GM12878 (cell line): ENCODE results near the gene MORN4. TPM values are rescaled to one million over a fixed set of nuclear protein-coding genes. Genes with fewer than 3 reads are reported as not detected.

ENCODE experiments used
- ATAC-seq: fragments of 200-7000 bp; cut with Tn5 transposase; 3 replicates; pipeline ENCODE4 v1.9.1; 2020; ENCODE audit warnings: mild to moderate bottlenecking, moderate library complexity
- BruUV-seq: library from RNA; stranded (reverse); fragments of 400-500 nt; replicated peaks from 2 replicates; lab custom pipeline; 2021; lab: Mats Ljungman, UMichigan
- CTCF ChIA-PET: fragments of 300-600 bp; sonication (Branson Sonifier 250); formaldehyde crosslinking; extraction: SDS; loops from one replicate; lab custom pipeline; 2021; ENCODE audit warnings: inconsistent platforms; lab: Yijun Ruan, JAX
- POLR2A ChIA-PET: fragments of 350-600 bp; formaldehyde crosslinking; extraction: SDS; loops from one replicate; lab custom pipeline; 2021; ENCODE audit warnings: inconsistent platforms; lab: Charles Lee
- RAD21 ChIA-PET: fragments of 300-600 bp; sonication (Branson Sonifier 250); formaldehyde crosslinking; loops from one replicate; lab custom pipeline; 2023; ENCODE audit warnings: antibody characterized with exemption; ENCODE audit not compliant: unreplicated experiment; lab: Charles Lee
- SMC1A ChIA-PET: fragments of 300-600 bp; sonication (Branson Sonifier 250); formaldehyde crosslinking; loops from one replicate; lab custom pipeline; 2023; ENCODE audit not compliant: unreplicated experiment, uncharacterized antibody; lab: Charles Lee
- DNase-seq: peaks from one replicate; pipeline ENCODE4 v3.0.0-alpha.2; 2011; ENCODE audit warnings: low read depth, low spot score
- FAIRE-seq: peaks from 3 replicates; lab custom pipeline; 2011; peaks lifted over from hg19 to GRCh38; lab: Jason Lieb, UNC
- H2AFZ ChIP-seq: 2 replicates; pipeline ENCODE4 v1.6.0; 2011; ENCODE audit warnings: low read depth, low read length, control low read depth; ENCODE audit not compliant: control insufficient read depth
- H3K27ac ChIP-seq: 2 replicates; pipeline ENCODE4 v1.5.1; 2011; ENCODE audit warnings: control low read depth; ENCODE audit not compliant: control insufficient read depth, insufficient read depth
- H3K27me3 ChIP-seq, 2 experiments: replicated peaks in 1 of 2; 2 replicates each; pipeline versions ENCODE4 v1.6.0 to v1.6.1; 2011; ENCODE audit warnings: low read length in 1 of 2; ENCODE audit not compliant: control insufficient read depth in 2 of 2, insufficient read depth in 2 of 2
- H3K36me3 ChIP-seq, 2 experiments: 2 replicates each; pipeline ENCODE4 v1.5.1; 2011; ENCODE audit warnings: low read length in 1 of 2; ENCODE audit not compliant: control insufficient read depth in 2 of 2, insufficient read depth in 2 of 2
- H3K4me1 ChIP-seq: 2 replicates; pipeline ENCODE4 v1.6.1; 2011; ENCODE audit warnings: mild to moderate bottlenecking, low read length, moderate library complexity, mixed read lengths; ENCODE audit not compliant: control insufficient read depth, insufficient read depth
- H3K4me2 ChIP-seq: 2 replicates; pipeline ENCODE4 v1.6.0; 2011; ENCODE audit warnings: control low read depth; ENCODE audit not compliant: control insufficient read depth, insufficient read depth
- H3K4me3 ChIP-seq: fragments of 200-600 bp; sonication (generic); 2 replicates; pipeline ENCODE4 v1.5.1; 2016
- H3K79me2 ChIP-seq: 2 replicates; pipeline ENCODE4 v1.6.0; 2011; ENCODE audit warnings: low read length; ENCODE audit not compliant: control insufficient read depth, insufficient read depth
- H3K9ac ChIP-seq: 2 replicates; pipeline ENCODE4 v1.8.0; 2011; ENCODE audit warnings: low read length, control low read depth, mixed read lengths; ENCODE audit not compliant: control insufficient read depth, insufficient read depth
- H3K9me3 ChIP-seq: replicated peaks from 3 replicates; pipeline ENCODE4 v1.5.1; 2011; ENCODE audit warnings: mild to moderate bottlenecking, low read length; ENCODE audit not compliant: control insufficient read depth, insufficient read depth
- H4K20me1 ChIP-seq: 2 replicates; pipeline ENCODE4 v1.6.0; 2011; ENCODE audit not compliant: control insufficient read depth, insufficient read depth
- EP300 ChIP-seq, 2 experiments: fragments of 150-350 bp in 1 of 2; IDR thresholded peaks; 2 replicates each; pipeline ENCODE4 v1.6.1; 2011 to 2012; ENCODE audit warnings: low read depth in 2 of 2, low read length in 2 of 2, borderline replicate concordance in 1 of 2, improper control_type of control experiment in 1 of 2, inconsistent platforms in 1 of 2; ENCODE audit not compliant: control insufficient read depth in 1 of 2
- HDAC2 ChIP-seq: fragments of 200-600 bp; sonication (generic); IDR thresholded peaks from 2 replicates; pipeline ENCODE4 v1.6.1; 2017
- MTA3 ChIP-seq: IDR thresholded peaks from 2 replicates; pipeline ENCODE4 v1.6.1; 2012; ENCODE audit warnings: low read length, inconsistent platforms, borderline replicate concordance
- NBN ChIP-seq: fragments of 450-650 bp; IDR thresholded peaks from 2 replicates; pipeline ENCODE4 v1.6.1; 2016
- RBBP5 ChIP-seq: fragments of 200-600 bp; sonication (generic); conservative IDR thresholded peaks from 2 replicates; pipeline ENCODE4 v1.6.1; 2016
- WGBS: methylation state at CpG from one replicate; pipeline ENCODE4 v1.1.6; 2016; ENCODE audit warnings: low lambda C conversion rate; ENCODE audit not compliant: insufficient replicate concordance, insufficient coverage; ENCODE audit errors: missing lambda C conversion rate; 5-methylcytosine and 5-hydroxymethylcytosine counted together
- in situ Hi-C: fragments of 300-500 bp; cut with MboI; formaldehyde crosslinking; loops from 9 replicates; pipeline ENCODE4 v1.14.3; 2018; ENCODE audit warnings: mixed read lengths
- intact Hi-C: fragments of 100-400 bp; cut with micrococcal nuclease; formaldehyde crosslinking; loops from one replicate; pipeline ENCODE4 v1.14.2; 2022; ENCODE audit not compliant: unreplicated experiment
- polyA plus RNA-seq, 11 experiments: library from polyadenylated mRNA; depleted of rRNA in 4 of 11; unstranded in 6 of 11; stranded (reverse) in 5 of 11; fragments of >200 nt; fragmentation: Nextera tagmentation in 4 of 11; fragmentation: Illumina TruSeq in 1 of 11; extraction: Ambion mirVana in 4 of 11; extraction: Trizol in 1 of 11; gene quantifications; 1 replicate in 1 of 11; 2 replicates in 10 of 11; pipeline versions ENCODE4 v1.2.1 to v1.2.3, GENCODE V29; 2011 to 2016; ENCODE audit warnings: inconsistent platforms in 2 of 11, missing spikeins in 2 of 11, low read depth in 1 of 11
- total RNA-seq, 4 experiments: library from RNA; depleted of rRNA in 3 of 4; stranded (reverse); fragments of >200 nt in 3 of 4; fragmentation: Illumina TruSeq in 1 of 4; extraction: Trizol in 1 of 4; gene quantifications; 2 replicates each; pipeline versions ENCODE4 v1.2.1 to v1.2.3, GENCODE V29; 2013 to 2021
- TF ChIP-seq, protein P1 (sequence below): fragments of 450-650 bp; IDR thresholded peaks from 2 replicates; pipeline ENCODE4 v1.6.1; 2016; ENCODE audit warnings: mild to moderate bottlenecking
- TF ChIP-seq, protein P2 (sequence below), 3 experiments: IDR thresholded peaks in 2 of 3; conservative IDR thresholded peaks in 1 of 3; 2 replicates each; pipeline ENCODE4 v1.5.1; 2011; ENCODE audit warnings: low read depth in 3 of 3, low read length in 3 of 3, mild to moderate bottlenecking in 3 of 3, control low read depth in 2 of 3, moderate library complexity in 2 of 3, inconsistent platforms in 1 of 3, mixed read lengths in 1 of 3; ENCODE audit not compliant: control insufficient read depth in 2 of 3, insufficient read depth in 1 of 3; ENCODE audit errors: extremely low read depth in 1 of 3
- TF ChIP-seq, protein P3 (sequence below): fragments of 450-650 bp; IDR thresholded peaks from 2 replicates; pipeline ENCODE4 v1.6.1; 2017; ENCODE audit warnings: mild to moderate bottlenecking
- TF ChIP-seq, protein P4 (sequence below): fragments of 450-650 bp; IDR thresholded peaks from 2 replicates; pipeline ENCODE4 v1.6.1; 2018; ENCODE audit warnings: mild to moderate bottlenecking, low read depth, moderate library complexity; ENCODE audit not compliant: partially characterized antibody

The MORN4 gene
- total and polyA plus RNA-seq, 10 of the 15 experiments (the other 5 are each of a cell fraction or from before 2014, with no cell fraction given) = 1.3 to 5.5 (median 2.6) TPM

DNA sequence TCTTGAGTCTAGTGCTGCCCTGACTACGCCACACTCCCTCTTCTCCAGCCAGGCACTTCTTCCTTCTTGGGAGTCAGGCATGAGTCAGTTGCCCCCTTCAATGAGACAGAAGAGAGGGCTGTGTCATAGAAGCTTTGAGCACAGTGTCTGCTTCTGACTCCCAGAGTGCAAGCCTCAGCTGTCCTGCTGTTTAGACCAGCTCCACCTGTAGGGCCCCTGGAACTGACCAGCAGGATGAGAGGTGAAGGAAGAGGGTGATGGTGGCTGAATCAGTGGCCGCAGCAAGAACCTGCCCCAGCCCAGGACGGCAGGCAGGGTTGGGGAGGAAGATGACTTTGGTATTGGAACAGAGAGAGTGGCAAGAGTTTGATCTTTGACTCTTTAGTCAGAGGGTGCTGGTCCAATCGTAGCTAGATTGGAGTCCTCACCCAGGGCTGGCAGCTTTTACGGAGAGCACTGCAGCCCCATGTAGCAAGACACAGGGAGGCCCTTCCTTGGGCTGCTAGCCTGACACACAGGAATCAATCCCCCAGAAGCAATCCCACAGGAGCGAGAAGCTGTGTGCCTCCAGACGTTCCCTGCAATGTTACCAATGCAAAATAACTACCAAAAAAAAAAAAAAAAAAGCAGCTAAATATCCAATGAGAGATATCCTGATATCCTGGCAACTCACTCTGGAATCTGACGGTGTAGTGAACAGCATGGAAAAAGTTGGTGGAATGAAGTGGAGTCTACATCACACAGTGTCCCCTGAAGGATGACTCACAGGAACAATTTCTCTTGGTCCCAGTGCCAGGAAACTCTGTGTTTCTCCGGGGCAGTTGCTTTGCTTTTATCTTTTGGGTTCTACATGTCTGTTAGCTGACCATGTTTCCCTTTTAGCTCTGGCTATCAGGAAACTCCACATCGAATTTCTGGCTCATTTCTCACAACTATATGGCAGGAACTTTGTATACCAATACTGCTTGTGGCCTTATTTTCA lies 36.9 kb downstream of the MORN4 start (continued):
- TF ChIP-seq, protein P1, sequence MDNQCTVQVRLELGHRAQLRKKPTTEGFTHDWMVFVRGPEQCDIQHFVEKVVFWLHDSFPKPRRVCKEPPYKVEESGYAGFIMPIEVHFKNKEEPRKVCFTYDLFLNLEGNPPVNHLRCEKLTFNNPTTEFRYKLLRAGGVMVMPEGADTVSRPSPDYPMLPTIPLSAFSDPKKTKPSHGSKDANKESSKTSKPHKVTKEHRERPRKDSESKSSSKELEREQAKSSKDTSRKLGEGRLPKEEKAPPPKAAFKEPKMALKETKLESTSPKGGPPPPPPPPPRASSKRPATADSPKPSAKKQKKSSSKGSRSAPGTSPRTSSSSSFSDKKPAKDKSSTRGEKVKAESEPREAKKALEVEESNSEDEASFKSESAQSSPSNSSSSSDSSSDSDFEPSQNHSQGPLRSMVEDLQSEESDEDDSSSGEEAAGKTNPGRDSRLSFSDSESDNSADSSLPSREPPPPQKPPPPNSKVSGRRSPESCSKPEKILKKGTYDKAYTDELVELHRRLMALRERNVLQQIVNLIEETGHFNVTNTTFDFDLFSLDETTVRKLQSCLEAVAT = no peak
- TF ChIP-seq NBN (no peak), RBBP5 (no peak)

DNA sequence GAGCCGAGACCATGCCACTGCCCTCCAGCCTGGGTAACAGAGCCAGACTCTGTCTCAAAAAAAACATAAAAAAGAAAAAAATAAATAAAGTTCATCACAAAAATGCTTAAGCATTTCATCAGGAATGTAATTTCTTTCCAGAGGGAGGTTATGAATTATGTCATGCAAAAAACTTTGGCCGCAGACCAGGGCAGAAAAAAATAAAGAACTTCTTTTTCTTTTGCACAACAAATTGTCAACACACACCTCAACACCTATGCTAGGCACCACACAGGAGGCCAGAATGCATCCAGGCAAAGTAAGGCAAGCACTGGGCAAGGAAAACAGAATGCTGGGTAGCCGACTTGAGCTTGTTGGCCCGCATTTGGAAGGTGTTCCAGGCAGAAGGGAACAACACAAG lies 39.9 kb downstream of the MORN4 start:
- DNase-seq (no peak), FAIRE-seq (no peak), ATAC-seq (no peak)
- RAD21 ChIA-PET = no interaction called here
- Histone ChIP-seq H3K9ac (no peak overlapping the region), H3K27me3 (no peaks in the 10 kb centered on the region), H3K79me2 (no peaks in the 10 kb centered on the region), H2AFZ (no peak overlapping the region), H3K4me2 (no peak overlapping the region), H3K4me3 (no peak overlapping the region), H3K4me1 (no peaks in the 10 kb centered on the region), H3K27ac (no peak overlapping the region), H4K20me1 (no peaks in the 10 kb centered on the region), H3K9me3 (no peaks in the 10 kb centered on the region), H3K36me3 (no peaks in the 10 kb centered on the region)
- intact Hi-C loops (no loop called here), in situ Hi-C loops (no loop called here)
- CTCF ChIA-PET = interaction anchor here (0.7 kb wide), 1 partner anchor 22 kb away, joined by 3 read pairs; no protein-coding TSS in a partner anchor
- POLR2A ChIA-PET = interaction anchor here (0.5 kb wide), 1 partner anchor 17 kb away, joined by 3 read pairs; no protein-coding TSS in a partner anchor
- 95% methylated on average over 4 of the region's 4 CpGs for WGBS
- SMC1A ChIA-PET = no interaction called here
- BruUV-seq = no TSS peak
- TF ChIP-seq EP300 (IDR thresholded peaks at IDR 0.05; ENCODE audit: borderline replicate concordance in 1 of 2, control insufficient read depth in 1 of 2, low read depth in 2 of 2, low read length in 2 of 2) = no peak
- TF ChIP-seq HDAC2 = no peak
- TF ChIP-seq, protein P2, sequence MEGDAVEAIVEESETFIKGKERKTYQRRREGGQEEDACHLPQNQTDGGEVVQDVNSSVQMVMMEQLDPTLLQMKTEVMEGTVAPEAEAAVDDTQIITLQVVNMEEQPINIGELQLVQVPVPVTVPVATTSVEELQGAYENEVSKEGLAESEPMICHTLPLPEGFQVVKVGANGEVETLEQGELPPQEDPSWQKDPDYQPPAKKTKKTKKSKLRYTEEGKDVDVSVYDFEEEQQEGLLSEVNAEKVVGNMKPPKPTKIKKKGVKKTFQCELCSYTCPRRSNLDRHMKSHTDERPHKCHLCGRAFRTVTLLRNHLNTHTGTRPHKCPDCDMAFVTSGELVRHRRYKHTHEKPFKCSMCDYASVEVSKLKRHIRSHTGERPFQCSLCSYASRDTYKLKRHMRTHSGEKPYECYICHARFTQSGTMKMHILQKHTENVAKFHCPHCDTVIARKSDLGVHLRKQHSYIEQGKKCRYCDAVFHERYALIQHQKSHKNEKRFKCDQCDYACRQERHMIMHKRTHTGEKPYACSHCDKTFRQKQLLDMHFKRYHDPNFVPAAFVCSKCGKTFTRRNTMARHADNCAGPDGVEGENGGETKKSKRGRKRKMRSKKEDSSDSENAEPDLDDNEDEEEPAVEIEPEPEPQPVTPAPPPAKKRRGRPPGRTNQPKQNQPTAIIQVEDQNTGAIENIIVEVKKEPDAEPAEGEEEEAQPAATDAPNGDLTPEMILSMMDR (IDR thresholded peaks at IDR 0.05 in 2 of 3, conservative IDR thresholded peaks at IDR 0.05 in 1 of 3; ENCODE audit: control insufficient read depth in 2 of 3, extremely low read depth in 1 of 3, insufficient read depth in 1 of 3, low read depth in 3 of 3, low read length in 3 of 3) = no peak
- TF ChIP-seq, protein P3, sequence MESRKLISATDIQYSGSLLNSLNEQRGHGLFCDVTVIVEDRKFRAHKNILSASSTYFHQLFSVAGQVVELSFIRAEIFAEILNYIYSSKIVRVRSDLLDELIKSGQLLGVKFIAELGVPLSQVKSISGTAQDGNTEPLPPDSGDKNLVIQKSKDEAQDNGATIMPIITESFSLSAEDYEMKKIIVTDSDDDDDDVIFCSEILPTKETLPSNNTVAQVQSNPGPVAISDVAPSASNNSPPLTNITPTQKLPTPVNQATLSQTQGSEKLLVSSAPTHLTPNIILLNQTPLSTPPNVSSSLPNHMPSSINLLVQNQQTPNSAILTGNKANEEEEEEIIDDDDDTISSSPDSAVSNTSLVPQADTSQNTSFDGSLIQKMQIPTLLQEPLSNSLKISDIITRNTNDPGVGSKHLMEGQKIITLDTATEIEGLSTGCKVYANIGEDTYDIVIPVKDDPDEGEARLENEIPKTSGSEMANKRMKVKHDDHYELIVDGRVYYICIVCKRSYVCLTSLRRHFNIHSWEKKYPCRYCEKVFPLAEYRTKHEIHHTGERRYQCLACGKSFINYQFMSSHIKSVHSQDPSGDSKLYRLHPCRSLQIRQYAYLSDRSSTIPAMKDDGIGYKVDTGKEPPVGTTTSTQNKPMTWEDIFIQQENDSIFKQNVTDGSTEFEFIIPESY = no peak
- TF ChIP-seq MTA3 = no peak
- TF ChIP-seq, protein P4, sequence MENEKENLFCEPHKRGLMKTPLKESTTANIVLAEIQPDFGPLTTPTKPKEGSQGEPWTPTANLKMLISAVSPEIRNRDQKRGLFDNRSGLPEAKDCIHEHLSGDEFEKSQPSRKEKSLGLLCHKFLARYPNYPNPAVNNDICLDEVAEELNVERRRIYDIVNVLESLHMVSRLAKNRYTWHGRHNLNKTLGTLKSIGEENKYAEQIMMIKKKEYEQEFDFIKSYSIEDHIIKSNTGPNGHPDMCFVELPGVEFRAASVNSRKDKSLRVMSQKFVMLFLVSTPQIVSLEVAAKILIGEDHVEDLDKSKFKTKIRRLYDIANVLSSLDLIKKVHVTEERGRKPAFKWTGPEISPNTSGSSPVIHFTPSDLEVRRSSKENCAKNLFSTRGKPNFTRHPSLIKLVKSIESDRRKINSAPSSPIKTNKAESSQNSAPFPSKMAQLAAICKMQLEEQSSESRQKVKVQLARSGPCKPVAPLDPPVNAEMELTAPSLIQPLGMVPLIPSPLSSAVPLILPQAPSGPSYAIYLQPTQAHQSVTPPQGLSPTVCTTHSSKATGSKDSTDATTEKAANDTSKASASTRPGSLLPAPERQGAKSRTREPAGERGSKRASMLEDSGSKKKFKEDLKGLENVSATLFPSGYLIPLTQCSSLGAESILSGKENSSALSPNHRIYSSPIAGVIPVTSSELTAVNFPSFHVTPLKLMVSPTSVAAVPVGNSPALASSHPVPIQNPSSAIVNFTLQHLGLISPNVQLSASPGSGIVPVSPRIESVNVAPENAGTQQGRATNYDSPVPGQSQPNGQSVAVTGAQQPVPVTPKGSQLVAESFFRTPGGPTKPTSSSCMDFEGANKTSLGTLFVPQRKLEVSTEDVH = no peak
